Hypothalamus (tissue), 51 donors: ENCODE data around the gene TEX19.

Source experiments
- DNase-seq, 51 donors: peaks; one replicate each; lab custom pipeline; 2025; lab: John Stamatoyannopoulos, UW

TEX19 gene

GRCh38 chr17:82351254-82351712, 7.8 kb upstream of the TEX19 start:
- DNase-seq, result no peak

GRCh38 chr17:82351713-82352488, 7.1 kb upstream of the TEX19 start:
- DNase-seq, result peak in 49 of 51 donors; percentile 8 to 89 (median 58)

- DNase-seq, result no peak
Measured at GRCh38 chr17:82353484-82353883, 5.6 kb upstream of the TEX19 start.

GRCh38 chr17:82354804-82355308, 4.2 kb upstream of the TEX19 start:
- DNase-seq, result no peak

GRCh38 chr17:82355770-82356427, 3.1 kb upstream of the TEX19 start:
- no peak for DNase-seq

- DNase-seq, result no peak
Measured at GRCh38 chr17:82356845-82357355, 2.1 kb upstream of the TEX19 start.

GRCh38 chr17:82357394-82357793, 1.7 kb upstream of the TEX19 start:
- no peak for DNase-seq

- peak in 1 of 51 donors; percentile 25 for DNase-seq
Measured at GRCh38 chr17:82359451-82360074, 516 bp downstream of the TEX19 start.

GRCh38 chr17:82361885-82362633, 3.0 kb downstream of the TEX19 start:
- DNase-seq, result no peak

GRCh38 chr17:82365606-82366295, 6.7 kb downstream of the TEX19 start:
- no peak for DNase-seq

GRCh38 chr17:82366749-82367148, 7.7 kb downstream of the TEX19 start:
- DNase-seq, result no peak

- DNase-seq, result no peak
Measured at GRCh38 chr17:82367724-82368524, 8.9 kb downstream of the TEX19 start.

GRCh38 chr17:82369211-82369610, 10.2 kb downstream of the TEX19 start:
- no peak for DNase-seq

GRCh38 chr17:82370471-82371332, 11.7 kb downstream of the TEX19 start:
- peak in 1 of 51 donors; percentile 15 for DNase-seq

- DNase-seq, result no peak
Measured at GRCh38 chr17:82371333-82372248, 12.5 kb downstream of the TEX19 start, which contains the start of gene UTS2R. Gene UTS2R (plus strand): TSS chr17:82371765. CDS start chr17:82374325, 2,560 bp downstream.

- DNase-seq, result no peak
Measured at GRCh38 chr17:82372249-82373071, 13.4 kb downstream of the TEX19 start.
